Epithelial cell of esophagus (primary cell): ENCODE data around the gene TSGA10IP.

Source experiments
- DNase-seq: peaks from one replicate; pipeline ENCODE4 v3.0.0; 2010; ENCODE audit warnings: low read depth
- H3K4me3 ChIP-seq: 2 replicates; pipeline ENCODE4 v1.5.1; 2011; ENCODE audit warnings: mild to moderate bottlenecking, low read length, control low read depth
- TF ChIP-seq, protein P1 (sequence below): IDR thresholded peaks from 2 replicates; pipeline ENCODE4 v1.5.1; 2011; ENCODE audit warnings: low read depth, mild to moderate bottlenecking, low read length, control low read depth, inconsistent platforms; ENCODE audit not compliant: insufficient read depth; ENCODE audit errors: missing control alignments

TSGA10IP gene

DNA sequence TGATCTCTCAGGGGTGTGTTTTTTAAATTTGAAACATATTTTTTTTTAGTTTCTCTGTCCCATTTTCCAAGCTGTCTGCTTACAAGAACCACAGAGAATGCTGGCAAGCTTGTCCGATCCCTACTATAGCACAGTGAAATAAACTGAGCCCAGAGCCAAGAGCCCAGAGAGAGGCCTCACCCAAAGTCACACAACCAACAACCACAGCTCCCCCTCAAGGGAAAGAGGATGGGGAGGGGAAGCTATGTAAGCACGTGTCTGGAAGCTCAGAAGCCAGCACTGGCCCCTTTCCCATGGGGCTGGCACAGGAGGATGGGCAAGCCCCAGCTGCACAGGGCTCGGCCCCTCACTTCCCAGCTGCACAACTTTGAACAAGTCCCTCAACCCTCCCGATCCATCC lies 13.0 kb downstream of the TSGA10IP start:
- H3K4me3 ChIP-seq: no peak overlapping the region
- DNase-seq: no peak
- TF ChIP-seq, protein P1, sequence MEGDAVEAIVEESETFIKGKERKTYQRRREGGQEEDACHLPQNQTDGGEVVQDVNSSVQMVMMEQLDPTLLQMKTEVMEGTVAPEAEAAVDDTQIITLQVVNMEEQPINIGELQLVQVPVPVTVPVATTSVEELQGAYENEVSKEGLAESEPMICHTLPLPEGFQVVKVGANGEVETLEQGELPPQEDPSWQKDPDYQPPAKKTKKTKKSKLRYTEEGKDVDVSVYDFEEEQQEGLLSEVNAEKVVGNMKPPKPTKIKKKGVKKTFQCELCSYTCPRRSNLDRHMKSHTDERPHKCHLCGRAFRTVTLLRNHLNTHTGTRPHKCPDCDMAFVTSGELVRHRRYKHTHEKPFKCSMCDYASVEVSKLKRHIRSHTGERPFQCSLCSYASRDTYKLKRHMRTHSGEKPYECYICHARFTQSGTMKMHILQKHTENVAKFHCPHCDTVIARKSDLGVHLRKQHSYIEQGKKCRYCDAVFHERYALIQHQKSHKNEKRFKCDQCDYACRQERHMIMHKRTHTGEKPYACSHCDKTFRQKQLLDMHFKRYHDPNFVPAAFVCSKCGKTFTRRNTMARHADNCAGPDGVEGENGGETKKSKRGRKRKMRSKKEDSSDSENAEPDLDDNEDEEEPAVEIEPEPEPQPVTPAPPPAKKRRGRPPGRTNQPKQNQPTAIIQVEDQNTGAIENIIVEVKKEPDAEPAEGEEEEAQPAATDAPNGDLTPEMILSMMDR: no peak

DNA sequence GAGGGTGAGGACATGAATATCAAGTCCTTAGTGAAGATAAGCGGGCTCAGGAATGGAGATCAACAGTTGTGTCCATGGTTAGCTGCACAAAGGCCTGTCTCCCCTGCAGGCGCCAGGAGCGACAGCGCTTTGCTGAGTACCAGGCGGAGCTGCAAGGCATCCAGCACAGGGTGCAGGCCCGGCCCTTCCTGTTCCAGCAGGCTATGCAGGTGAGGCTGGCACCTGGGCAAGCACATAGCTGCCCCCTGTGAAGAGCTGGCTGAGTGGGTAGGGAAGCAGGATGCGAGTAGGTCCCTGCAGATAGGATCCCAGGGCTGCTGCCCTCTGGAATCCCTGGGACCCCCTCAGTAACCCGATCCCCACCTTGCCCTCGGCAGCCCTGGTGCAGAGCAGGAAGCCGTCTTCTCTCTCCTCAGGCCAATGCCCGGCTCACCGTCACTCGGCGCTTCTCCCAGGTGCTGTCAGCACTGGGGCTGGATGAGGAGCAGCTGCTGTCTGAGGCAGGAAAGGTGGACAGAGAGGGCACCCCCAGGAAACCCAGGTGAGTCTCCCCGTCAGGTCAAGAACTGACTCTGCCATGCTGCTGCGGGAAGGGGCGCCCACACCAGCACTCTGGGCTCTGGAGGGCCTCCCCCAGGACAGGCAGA lies 13.6 kb downstream of the TSGA10IP start:
- no peak for DNase-seq
- TF ChIP-seq, protein P1: no peak
- no peak overlapping the region for H3K4me3 ChIP-seq

GRCh38 chr11:65960824-65961266 lies 15.6 kb downstream of the TSGA10IP start:
- peak overlapping the region; percentile 83 for H3K4me3 ChIP-seq
- TF ChIP-seq, protein P1: no peak
- DNase-seq: no peak

- TF ChIP-seq, protein P1: no peak
- H3K4me3 ChIP-seq: peak within 1 kb of the TSS; percentile 83
- DNase-seq: peak; percentile 96
Observed at GRCh38 chr11:65961267-65962140, 16.2 kb downstream of the TSGA10IP start, which contains the start of gene SART1. Gene SART1 (plus strand): TSS chr11:65961734. CDS start chr11:65961781, 47 bp downstream.

DNA sequence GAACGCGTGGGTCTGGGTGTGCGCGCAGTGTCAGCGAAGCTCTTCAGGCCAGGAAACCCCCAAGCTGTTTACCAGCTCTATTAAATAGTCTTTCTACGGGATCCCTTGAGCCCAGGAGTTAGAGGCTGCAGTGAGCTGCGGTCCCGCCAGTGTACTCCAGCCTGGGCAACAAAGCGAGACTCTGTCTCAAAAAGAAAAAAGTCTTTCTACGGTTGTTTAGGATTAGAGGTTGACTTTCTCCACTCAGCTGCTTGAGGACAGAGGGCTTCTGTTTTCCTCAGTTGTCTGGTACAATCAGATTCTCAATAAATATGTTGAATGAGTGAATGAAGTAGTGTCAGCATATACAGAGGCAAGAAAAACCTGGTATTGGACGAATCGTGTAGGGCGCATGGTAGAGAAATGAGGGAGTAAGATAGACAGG lies 16.9 kb downstream of the TSGA10IP start:
- DNase-seq: no peak
- TF ChIP-seq, protein P1: no peak
- H3K4me3 ChIP-seq: peak overlapping the region; percentile 83

- TF ChIP-seq, protein P1: no peak
- H3K4me3 ChIP-seq: no peak overlapping the region
- no peak for DNase-seq
Observed at GRCh38 chr11:65964906-65965305, 19.6 kb downstream of the TSGA10IP start.
